RWPE1 (cell line): ENCODE results near the gene TLE4.

ENCODE experiments used
- CTCF ChIA-PET: fragments of 350-600 bp; sonication (Branson Sonifier 250); formaldehyde crosslinking; extraction: SDS; loops from one replicate; lab custom pipeline; 2021; lab: Yijun Ruan, JAX
- POLR2A ChIA-PET: fragments of 400-600 bp; formaldehyde crosslinking; extraction: SDS; loops from one replicate; lab custom pipeline; 2020; ENCODE audit warnings: antibody characterized with exemption; ENCODE audit not compliant: low non-redundant PET; lab: Yijun Ruan, JAX
- DNase-seq: peaks from one replicate; pipeline ENCODE4 v3.0.0; 2012; ENCODE audit warnings: low spot score
- H3K27ac ChIP-seq: fragments of 450-650 bp; 2 replicates; pipeline ENCODE4 v1.5.1; 2017
- TF ChIP-seq, protein P1 (sequence below): fragments of 450-650 bp; conservative IDR thresholded peaks from 2 replicates; pipeline ENCODE4 v1.5.1; 2017; ENCODE audit warnings: low read depth, mild to moderate bottlenecking

TLE4 gene

GRCh38 chr9:79581388-79581787, 9.6 kb downstream of the TLE4 start:
- ChIA-PET POLR2A (no interaction called here), CTCF (no interaction called here)
- TF ChIP-seq, protein P1, sequence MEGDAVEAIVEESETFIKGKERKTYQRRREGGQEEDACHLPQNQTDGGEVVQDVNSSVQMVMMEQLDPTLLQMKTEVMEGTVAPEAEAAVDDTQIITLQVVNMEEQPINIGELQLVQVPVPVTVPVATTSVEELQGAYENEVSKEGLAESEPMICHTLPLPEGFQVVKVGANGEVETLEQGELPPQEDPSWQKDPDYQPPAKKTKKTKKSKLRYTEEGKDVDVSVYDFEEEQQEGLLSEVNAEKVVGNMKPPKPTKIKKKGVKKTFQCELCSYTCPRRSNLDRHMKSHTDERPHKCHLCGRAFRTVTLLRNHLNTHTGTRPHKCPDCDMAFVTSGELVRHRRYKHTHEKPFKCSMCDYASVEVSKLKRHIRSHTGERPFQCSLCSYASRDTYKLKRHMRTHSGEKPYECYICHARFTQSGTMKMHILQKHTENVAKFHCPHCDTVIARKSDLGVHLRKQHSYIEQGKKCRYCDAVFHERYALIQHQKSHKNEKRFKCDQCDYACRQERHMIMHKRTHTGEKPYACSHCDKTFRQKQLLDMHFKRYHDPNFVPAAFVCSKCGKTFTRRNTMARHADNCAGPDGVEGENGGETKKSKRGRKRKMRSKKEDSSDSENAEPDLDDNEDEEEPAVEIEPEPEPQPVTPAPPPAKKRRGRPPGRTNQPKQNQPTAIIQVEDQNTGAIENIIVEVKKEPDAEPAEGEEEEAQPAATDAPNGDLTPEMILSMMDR = no peak
- no peak for DNase-seq
- H3K27ac ChIP-seq = no peak overlapping the region

- ChIA-PET CTCF (no interaction called here), POLR2A (no interaction called here)
- DNase-seq = no peak
- TF ChIP-seq, protein P1 = no peak
- no peak overlapping the region for H3K27ac ChIP-seq
Measured at GRCh38 chr9:79581794-79582193, 10.0 kb downstream of the TLE4 start.

DNA sequence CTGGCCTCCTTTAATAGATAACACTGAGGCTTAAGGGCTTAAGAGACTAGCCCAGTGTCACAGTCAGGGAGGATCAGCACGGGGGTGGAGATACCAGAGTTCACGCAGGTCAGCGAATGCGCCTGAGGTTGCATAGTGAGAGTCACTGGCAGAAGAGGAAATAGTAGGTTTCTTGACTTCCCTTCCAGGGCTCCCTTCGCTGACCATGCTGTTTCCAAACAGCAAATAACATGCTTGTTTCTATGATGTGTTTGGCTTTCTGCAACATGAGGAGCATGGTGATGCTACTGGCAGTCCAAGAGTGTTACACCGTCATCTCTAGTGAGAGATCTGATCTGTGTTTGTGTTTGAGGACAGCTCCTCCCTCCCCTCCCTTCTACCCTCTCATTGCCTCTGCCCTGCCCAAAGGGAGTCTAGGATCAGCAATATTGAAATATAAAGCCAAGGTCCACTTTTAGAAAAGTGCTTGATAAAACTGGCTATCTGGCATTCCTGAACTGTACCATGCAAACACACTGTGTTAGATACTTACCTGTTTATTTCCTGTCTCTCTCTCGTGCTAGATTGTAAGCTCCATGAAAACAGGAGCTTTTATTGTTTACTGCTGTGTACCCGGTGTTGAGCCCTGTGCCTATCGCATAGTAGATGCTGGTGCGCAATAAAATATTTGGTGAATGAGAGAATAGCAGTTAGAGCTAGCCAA, 12.3 kb downstream of the TLE4 start:
- ChIA-PET POLR2A (no interaction called here), CTCF (interaction anchor here (0.5 kb wide), 1 partner anchor 71 kb away, joined by 4 read pairs; no protein-coding TSS in a partner anchor)
- TF ChIP-seq, protein P1 = no peak
- DNase-seq = no peak
- H3K27ac ChIP-seq = no peak overlapping the region

GRCh38 chr9:79584655-79584982, 12.9 kb downstream of the TLE4 start:
- DNase-seq = no peak
- no peak overlapping the region for H3K27ac ChIP-seq
- TF ChIP-seq, protein P1 = no peak
- POLR2A ChIA-PET = no interaction called here
- CTCF ChIA-PET = interaction anchor here (0.7 kb wide), 1 partner anchor 578 kb away, joined by 3 read pairs; no protein-coding TSS in a partner anchor

DNA sequence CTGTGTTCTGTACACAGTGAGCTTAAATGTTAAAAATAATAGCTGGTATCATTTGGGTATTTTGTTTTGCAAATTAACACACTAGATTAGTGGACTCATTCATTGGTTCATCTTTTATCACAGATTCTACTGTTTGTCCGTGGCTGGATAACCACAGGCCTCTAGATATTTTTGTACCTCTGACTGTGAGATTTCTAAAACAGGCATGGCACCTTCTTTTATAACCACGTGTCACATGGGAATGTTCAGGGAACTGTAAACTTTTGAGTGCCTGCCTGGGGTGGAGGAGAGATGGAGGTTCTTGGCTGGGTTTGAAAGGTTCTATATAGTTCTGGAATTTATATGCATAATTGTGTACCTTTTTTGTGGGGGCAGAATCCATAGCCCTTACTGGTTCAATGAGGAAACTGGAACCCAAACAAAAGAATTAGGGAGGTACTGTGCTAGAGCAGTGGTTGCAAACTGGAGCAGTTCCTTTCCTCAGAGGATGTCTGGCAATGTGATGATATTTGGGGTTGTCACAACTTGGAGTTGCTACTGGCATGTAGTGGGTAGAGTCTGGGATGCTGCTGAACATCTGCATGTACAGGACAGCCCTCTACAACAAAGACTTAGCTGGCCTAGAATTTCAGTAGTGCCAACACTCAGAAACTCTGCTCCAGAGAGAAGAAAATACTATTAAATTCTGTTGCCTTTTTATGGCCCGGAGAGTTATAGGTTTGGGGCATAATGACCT, 16.9 kb downstream of the TLE4 start:
- ChIA-PET POLR2A (no interaction called here), CTCF (no interaction called here)
- no peak overlapping the region for H3K27ac ChIP-seq
- DNase-seq = no peak
- TF ChIP-seq, protein P1 = no peak

DNA sequence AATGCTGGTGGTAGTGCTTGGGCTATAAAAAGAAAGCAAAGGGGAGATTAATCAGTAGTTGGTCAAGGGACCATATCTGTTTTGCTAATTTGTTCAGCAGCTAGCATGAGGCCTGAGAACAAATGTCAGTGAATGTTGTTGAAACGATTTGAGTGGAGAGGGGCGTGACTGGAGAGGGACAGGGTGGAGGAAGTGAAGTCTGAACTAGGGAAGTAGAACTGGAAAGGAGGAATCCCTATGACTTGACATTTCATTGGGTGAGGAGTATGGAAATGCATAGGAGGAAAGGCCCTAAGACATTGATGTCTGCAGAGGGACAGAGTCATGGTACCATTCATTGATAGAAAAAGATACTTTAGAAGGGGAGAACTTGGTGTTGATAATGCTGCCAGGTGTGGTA, 19.7 kb downstream of the TLE4 start:
- ChIA-PET POLR2A (no interaction called here), CTCF (no interaction called here)
- DNase-seq = no peak
- no peak overlapping the region for H3K27ac ChIP-seq
- TF ChIP-seq, protein P1 = no peak
